GM18526 (cell line): ENCODE results near the gene MEST.

Source experiments
- POLR2A ChIP-seq: IDR thresholded peaks from 3 replicates; pipeline ENCODE4 v1.6.1; 2011; ENCODE audit not compliant: insufficient read length; ENCODE audit errors: extremely low read depth

The MEST gene

GRCh38 chr7:130492523-130493274 is 814 bp downstream of the MEST start:
- no peak for TF ChIP-seq POLR2A

GRCh38 chr7:130493275-130493873 is 1.5 kb downstream of the MEST start:
- no peak for TF ChIP-seq POLR2A

GRCh38 chr7:130494431-130494858 is 2.6 kb downstream of the MEST start:
- no peak for TF ChIP-seq POLR2A

- no peak for TF ChIP-seq POLR2A
These were observed 8.6 kb downstream of the MEST start for GRCh38 chr7:130500463-130500862.

- TF ChIP-seq POLR2A = no peak
These were observed 9.0 kb downstream of the MEST start for GRCh38 chr7:130500910-130501309.

GRCh38 chr7:130505753-130506152 is 13.9 kb downstream of the MEST start:
- no peak for TF ChIP-seq POLR2A

GRCh38 chr7:130506358-130506757 is 14.5 kb downstream of the MEST start:
- TF ChIP-seq POLR2A = no peak

GRCh38 chr7:130513447-130513846 is 21.6 kb downstream of the MEST start:
- TF ChIP-seq POLR2A = no peak

GRCh38 chr7:130515315-130516040 is 23.6 kb downstream of the MEST start:
- no peak for TF ChIP-seq POLR2A

- no peak for TF ChIP-seq POLR2A
These were observed 29.5 kb downstream of the MEST start for GRCh38 chr7:130521258-130521951.

GRCh38 chr7:130524628-130525027 is 32.7 kb downstream of the MEST start:
- TF ChIP-seq POLR2A = no peak

- no peak for TF ChIP-seq POLR2A
These were observed 37.5 kb downstream of the MEST start for GRCh38 chr7:130529417-130529816.

- no peak for TF ChIP-seq POLR2A
These were observed 51.7 kb downstream of the MEST start for GRCh38 chr7:130543487-130544010.

- no peak for TF ChIP-seq POLR2A
These were observed 52.5 kb downstream of the MEST start for GRCh38 chr7:130544356-130544755.

GRCh38 chr7:130553398-130554029 is 61.6 kb downstream of the MEST start:
- TF ChIP-seq POLR2A = no peak
